ENCODE results near the gene ACP4.
"Not testable (repeated sequence)": the region's sequence is repeated elsewhere in the genome, so short reads cannot be mapped to it uniquely, and the experiment has no call there.

Gene ACP4

DNA sequence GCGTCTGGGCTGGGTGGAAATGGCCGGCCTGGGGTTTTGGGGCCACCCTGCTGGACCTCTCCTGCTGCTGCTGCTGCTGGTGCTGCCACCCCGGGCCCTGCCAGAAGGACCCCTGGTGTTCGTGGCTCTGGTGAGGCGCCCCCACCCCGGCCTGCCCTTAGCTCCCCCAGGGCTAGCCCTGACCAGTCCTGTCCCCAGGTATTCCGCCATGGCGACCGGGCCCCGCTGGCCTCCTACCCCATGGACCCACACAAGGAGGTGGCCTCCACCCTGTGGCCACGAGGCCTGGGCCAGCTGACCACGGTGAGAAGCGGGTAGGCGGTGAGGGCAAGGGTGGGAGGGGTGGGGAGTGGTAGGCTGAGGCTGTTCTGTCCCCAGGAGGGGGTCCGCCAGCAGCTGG lies at the start of gene ACP4:
Gene ACP4 (plus strand): TSS at position 20 of the 400 bp plus-strand sequence. CDS start 0 bp downstream, at position 20.
- no peak within 1 kb of the TSS for H3K27ac ChIP-seq
- TF ChIP-seq ZFX (IDR thresholded peaks at IDR 0.05) (no peak), CTCF (conservative IDR thresholded peaks at IDR 0.05) (no peak)

- no peak for TF ChIP-seq CTCF (conservative IDR thresholded peaks at IDR 0.05)
- TF ChIP-seq ZFX (IDR thresholded peaks at IDR 0.05), result no peak
- no peak overlapping the region for H3K27ac ChIP-seq
Measured at GRCh38 chr19:50741179-50741933, 48.9 kb upstream of the ACP4 start.

DNA sequence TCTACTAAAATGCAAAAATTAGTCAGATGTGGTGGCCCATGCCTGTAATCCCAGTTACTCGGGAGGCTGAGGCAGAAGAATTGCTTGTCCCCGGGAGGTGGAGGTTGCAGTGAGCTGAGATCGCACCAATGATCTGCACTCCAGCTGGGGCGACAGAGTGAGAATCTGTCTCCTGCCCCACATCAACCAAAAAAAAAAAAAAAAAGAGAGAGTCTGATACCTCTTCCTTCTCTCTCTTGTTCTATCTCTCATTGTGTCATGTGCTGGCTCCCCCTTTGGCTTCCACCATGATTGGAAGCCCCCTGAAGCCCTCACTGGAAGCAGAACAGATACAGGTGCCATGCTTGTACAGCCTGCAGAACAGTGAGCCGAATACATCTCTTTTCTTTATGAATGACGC lies 46.7 kb upstream of the ACP4 start:
- no peak for TF ChIP-seq ZFX (IDR thresholded peaks at IDR 0.05)
- TF ChIP-seq CTCF (conservative IDR thresholded peaks at IDR 0.05), result no peak
- H3K27ac ChIP-seq, result no peak overlapping the region

GRCh38 chr19:50745221-50745620 lies 45.0 kb upstream of the ACP4 start:
- TF ChIP-seq ZFX (IDR thresholded peaks at IDR 0.05) (no peak), CTCF (conservative IDR thresholded peaks at IDR 0.05) (no peak)

GRCh38 chr19:50747141-50747540 lies 43.1 kb upstream of the ACP4 start:
- not testable (repeated sequence) for H3K27ac ChIP-seq

More at GRCh38 chr19:50745221-50745620, 45.0 kb upstream of the ACP4 start:
- H3K27ac ChIP-seq, result no peak overlapping the region

DNA sequence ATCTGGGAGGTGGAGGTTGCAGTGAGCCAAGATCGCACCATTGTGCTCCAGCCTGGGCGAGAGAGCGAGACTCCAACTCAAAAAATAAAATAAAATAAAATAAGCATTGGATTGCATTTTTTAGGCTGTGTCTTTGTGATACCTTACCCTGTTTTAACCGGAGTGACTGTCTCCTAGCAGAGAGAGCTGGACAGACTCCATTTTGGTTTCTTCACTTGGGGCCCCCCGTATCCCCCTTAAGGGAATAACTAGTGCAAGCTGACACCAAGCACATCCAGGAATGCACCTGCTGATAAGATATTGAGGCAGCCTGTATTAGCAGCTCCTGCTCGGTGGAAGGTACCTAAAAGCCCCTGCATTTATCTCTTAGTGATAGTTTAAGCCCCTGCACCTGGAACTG lies 40.7 kb upstream of the ACP4 start:
- TF ChIP-seq CTCF (conservative IDR thresholded peaks at IDR 0.05) (no peak), ZFX (IDR thresholded peaks at IDR 0.05) (no peak)
- H3K27ac ChIP-seq, result no peak overlapping the region

DNA sequence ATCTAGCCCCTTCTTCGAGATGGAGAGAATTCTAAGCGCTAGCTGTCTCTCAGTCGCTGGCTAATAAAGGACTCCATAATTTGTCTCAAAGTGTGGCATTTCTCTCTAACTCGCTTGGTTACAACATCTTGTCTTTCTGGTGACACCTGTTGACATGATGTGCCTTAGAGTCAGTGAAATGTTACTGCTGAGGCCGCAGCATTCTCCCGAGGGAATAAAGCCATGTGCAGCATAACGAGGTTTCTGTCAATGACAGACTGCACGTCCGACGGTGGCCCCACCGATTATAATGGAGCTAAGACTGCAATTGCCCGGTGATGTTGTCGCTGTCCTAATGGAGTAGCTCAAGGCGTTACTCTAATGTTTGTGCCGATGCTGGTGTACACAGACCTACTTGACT lies 40.2 kb upstream of the ACP4 start:
- TF ChIP-seq ZFX (IDR thresholded peaks at IDR 0.05) (no peak), CTCF (conservative IDR thresholded peaks at IDR 0.05) (no peak)
- no peak overlapping the region for H3K27ac ChIP-seq

DNA sequence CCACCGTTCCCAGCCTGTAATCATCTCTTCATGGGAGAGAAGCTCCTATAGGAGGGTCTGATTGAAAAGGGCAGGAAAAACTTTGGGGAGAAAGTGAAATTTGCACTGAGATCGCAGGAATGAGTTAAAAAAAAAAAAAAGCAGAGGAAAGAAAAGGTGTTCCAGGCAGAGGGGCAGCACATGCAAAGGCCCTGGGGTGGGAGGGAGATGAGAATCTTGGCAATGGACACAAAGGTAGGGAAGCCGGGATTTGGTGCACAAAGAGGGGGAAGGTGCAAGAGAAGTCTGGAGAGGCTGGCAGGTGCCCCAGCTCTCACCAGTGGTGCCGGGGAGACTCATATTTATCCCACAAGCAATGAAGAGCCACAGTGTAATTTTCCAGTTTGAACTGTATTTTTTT lies 36.3 kb upstream of the ACP4 start:
- TF ChIP-seq CTCF (conservative IDR thresholded peaks at IDR 0.05) (no peak), ZFX (IDR thresholded peaks at IDR 0.05) (no peak)
- H3K27ac ChIP-seq, result no peak overlapping the region

GRCh38 chr19:50756244-50756643 lies 34.0 kb upstream of the ACP4 start:
- H3K27ac ChIP-seq, result not testable (repeated sequence)

DNA sequence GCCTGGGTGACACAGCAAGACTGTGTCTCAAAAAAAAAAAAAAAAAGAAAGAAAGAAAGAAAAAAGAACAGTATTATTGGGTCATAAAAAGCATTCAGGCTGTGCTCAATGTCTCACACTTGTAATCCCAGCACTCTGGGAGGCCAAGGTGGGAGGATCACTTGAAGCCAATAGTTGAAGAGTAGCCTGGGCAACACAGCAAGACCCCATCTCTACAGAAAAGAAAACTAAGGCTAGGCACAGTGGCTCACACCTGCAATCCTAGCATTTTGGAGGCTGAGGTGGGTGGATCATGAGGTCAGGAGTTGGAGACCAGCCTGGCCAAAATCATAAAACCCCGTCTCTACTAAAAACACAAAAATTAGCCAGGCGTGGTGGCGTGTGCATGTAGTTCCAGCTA lies 32.6 kb upstream of the ACP4 start:
- H3K27ac ChIP-seq, result not testable (repeated sequence)

DNA sequence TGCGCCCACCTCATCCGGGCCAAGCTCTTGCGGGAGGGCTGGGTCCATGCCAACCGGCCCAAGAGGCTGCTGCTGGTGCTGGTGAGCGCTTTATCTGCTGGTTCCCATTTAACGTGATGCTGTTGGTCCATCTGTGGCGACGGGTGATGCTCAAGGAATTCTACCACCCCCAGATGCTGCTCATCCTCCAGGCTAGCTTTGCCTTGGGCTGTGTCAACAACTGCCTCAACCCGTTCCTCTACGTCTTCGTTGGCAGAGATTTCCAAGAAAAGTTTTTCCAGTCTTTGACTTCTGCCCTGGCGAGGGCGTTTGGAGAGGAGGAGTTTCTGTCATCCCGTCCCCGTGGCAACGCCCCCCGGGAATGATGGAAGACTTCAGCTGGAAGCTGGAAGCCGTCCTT lies 31.1 kb upstream of the ACP4 start:
- H3K27ac ChIP-seq, result not testable (repeated sequence)
